Activated CD8-positive, alpha-beta memory T cell treated with anti-CD3 and anti-CD28 coated beads for 36 hours (primary cell): ENCODE data around the gene CXCL8. TPM values are rescaled to one million over a fixed set of nuclear protein-coding genes. Genes with fewer than 3 reads are reported as not detected.

Experiments
- CTCF ChIA-PET: fragments of 350-600 bp; sonication (Branson Sonifier 250); formaldehyde crosslinking; loops from one replicate; lab custom pipeline; 2021; ENCODE audit warnings: antibody characterized with exemption; lab: Charles Lee
- POLR2A ChIA-PET: fragments of 350-600 bp; sonication (Branson Sonifier 250); formaldehyde crosslinking; loops from one replicate; lab custom pipeline; 2021; ENCODE audit warnings: antibody characterized with exemption; lab: Charles Lee
- total RNA-seq, 2 experiments: library from RNA; stranded (reverse); gene quantifications; one replicate each; pipeline ENCODE4 v1.2.3, GENCODE V29; 2021

The CXCL8 gene
- total RNA-seq, 2 experiments from 2014 or later: 0.21 to 0.30 TPM

- ChIA-PET CTCF (no interaction called here), POLR2A (no interaction called here)
Observed at GRCh38 chr4:73780243-73780642, 39.9 kb downstream of the CXCL8 start.

GRCh38 chr4:73780834-73781233, 40.5 kb downstream of the CXCL8 start:
- POLR2A ChIA-PET: no interaction called here
- CTCF ChIA-PET: no interaction called here

- POLR2A ChIA-PET: no interaction called here
- CTCF ChIA-PET: no interaction called here
Observed at GRCh38 chr4:73788411-73788810, 48.0 kb downstream of the CXCL8 start.

Other genes starting within 250 kb of the CXCL8 start
- not detected for gene RASSF6, start 120.1 kb upstream of the CXCL8 start, total RNA-seq
- not detected for gene CXCL6, start 96.1 kb downstream of the CXCL8 start, total RNA-seq
- not detected for gene PF4V1, start 112.7 kb downstream of the CXCL8 start, total RNA-seq
- gene CXCL1, start 128.8 kb downstream of the CXCL8 start, total RNA-seq: not detected
- not detected for gene PF4, start 241.5 kb downstream of the CXCL8 start, total RNA-seq
- not detected for gene PPBP, start 247.6 kb downstream of the CXCL8 start, total RNA-seq